GM21360 (cell line): ENCODE results near the gene USP48.

ENCODE experiments used
- ATAC-seq: cut with Tn5 transposase; IDR thresholded peaks from one replicate; pipeline ENCODE4 v1.9.1; 2021; ENCODE audit warnings: mild to moderate bottlenecking, moderate library complexity; ENCODE audit not compliant: unreplicated experiment

The USP48 gene

GRCh38 chr1:21749859-21750468, 33.0 kb downstream of the USP48 start:
- ATAC-seq, result no peak

- no peak for ATAC-seq
Observed at GRCh38 chr1:21749109-21749508, 33.8 kb downstream of the USP48 start.

- no peak for ATAC-seq
Observed at GRCh38 chr1:21743476-21743875, 39.5 kb downstream of the USP48 start.

GRCh38 chr1:21742578-21742977, 40.4 kb downstream of the USP48 start:
- no peak for ATAC-seq

GRCh38 chr1:21741206-21741605, 41.7 kb downstream of the USP48 start:
- no peak for ATAC-seq

- no peak for ATAC-seq
Observed at GRCh38 chr1:21736876-21737275, 46.1 kb downstream of the USP48 start.

GRCh38 chr1:21736011-21736410, 46.9 kb downstream of the USP48 start:
- no peak for ATAC-seq

GRCh38 chr1:21734526-21734925, 48.4 kb downstream of the USP48 start:
- ATAC-seq, result no peak

- ATAC-seq, result no peak
Observed at GRCh38 chr1:21732664-21733063, 50.3 kb downstream of the USP48 start.

- ATAC-seq, result no peak
Observed at GRCh38 chr1:21725748-21726392, 57.1 kb downstream of the USP48 start.

- no peak for ATAC-seq
Observed at GRCh38 chr1:21724570-21724969, 58.4 kb downstream of the USP48 start.

GRCh38 chr1:21724098-21724497, 58.9 kb downstream of the USP48 start:
- no peak for ATAC-seq

- no peak for ATAC-seq
Observed at GRCh38 chr1:21721295-21721985, 61.5 kb downstream of the USP48 start.

GRCh38 chr1:21716169-21716568, 66.8 kb downstream of the USP48 start:
- no peak for ATAC-seq

- ATAC-seq, result no peak
Observed at GRCh38 chr1:21707891-21708290, 75.1 kb downstream of the USP48 start.

- ATAC-seq, result no peak
Observed at GRCh38 chr1:21707086-21707840, 75.7 kb downstream of the USP48 start.

GRCh38 chr1:21706151-21706835, 76.7 kb downstream of the USP48 start:
- no peak for ATAC-seq

GRCh38 chr1:21705303-21705980, 77.5 kb downstream of the USP48 start:
- no peak for ATAC-seq

GRCh38 chr1:21704145-21704544, 78.8 kb downstream of the USP48 start:
- no peak for ATAC-seq

GRCh38 chr1:21703318-21703963, 79.5 kb downstream of the USP48 start:
- no peak for ATAC-seq
